Duodenal mucosa (tissue), 2 donors: ENCODE data around the gene MN1.

Experiments used
- H3K27ac ChIP-seq: one replicate; pipeline ENCODE4 v1.7.0; 2013; ENCODE audit warnings: low read depth, low read length
- H3K27me3 ChIP-seq, 2 donors: one replicate each; pipeline ENCODE4 v1.7.0; 2013; ENCODE audit warnings: low read length in 2 of 2, control low read depth in 1 of 2; ENCODE audit not compliant: insufficient read depth in 2 of 2, control insufficient read depth in 1 of 2
- H3K36me3 ChIP-seq, 2 donors: one replicate each; pipeline ENCODE4 v1.7.0; 2013; ENCODE audit warnings: low read length in 2 of 2, control low read depth in 1 of 2; ENCODE audit not compliant: insufficient read depth in 2 of 2, control insufficient read depth in 1 of 2
- H3K4me1 ChIP-seq, 2 donors: one replicate each; pipeline ENCODE4 v1.7.0; 2013; ENCODE audit warnings: low read length in 2 of 2, control low read depth in 1 of 2; ENCODE audit not compliant: insufficient read depth in 2 of 2, control insufficient read depth in 1 of 2
- H3K4me3 ChIP-seq, 2 donors: one replicate each; pipeline ENCODE4 v1.7.0; 2013; ENCODE audit warnings: low read length in 2 of 2, low read depth in 1 of 2
- H3K9ac ChIP-seq, 2 donors: one replicate each; pipeline ENCODE4 v1.7.0; 2013; ENCODE audit warnings: low read length in 2 of 2, low read depth in 1 of 2
- H3K9me3 ChIP-seq, 2 donors: one replicate each; pipeline ENCODE4 v1.7.0; 2013; ENCODE audit warnings: low read length in 2 of 2, control low read depth in 1 of 2; ENCODE audit not compliant: control insufficient read depth in 1 of 2

The MN1 gene

DNA sequence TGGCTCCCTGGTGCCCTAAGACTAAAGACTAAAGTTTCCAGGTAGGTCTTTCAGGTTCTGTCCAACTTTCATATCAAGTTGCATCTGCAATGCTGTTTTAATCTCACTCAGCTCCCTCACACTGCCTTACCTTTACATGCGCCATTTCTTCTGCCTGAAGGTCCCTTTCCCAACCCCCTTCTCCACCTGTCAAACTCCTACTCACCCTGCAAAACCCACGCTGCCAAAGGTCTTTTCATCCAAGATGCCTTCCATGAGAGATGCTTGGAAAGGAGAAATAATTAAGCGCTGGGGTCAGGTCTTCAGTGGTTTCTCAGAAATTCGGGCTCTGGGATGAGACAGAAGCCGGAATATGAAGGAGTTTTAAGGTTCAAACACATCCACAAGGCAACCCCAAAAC lies 95.1 kb downstream of the MN1 start:
- H3K9ac ChIP-seq: no peak overlapping the region
- no peak overlapping the region for H3K4me3 ChIP-seq
- H3K36me3 ChIP-seq: no peaks in the 10 kb centered on the region
- H3K4me1 ChIP-seq: no peaks in the 10 kb centered on the region
- H3K9me3 ChIP-seq: peaks cover 4 to 6% of the 10 kb centered on the region in 2 donors
- H3K27me3 ChIP-seq: no peaks in the 10 kb centered on the region
- no peak overlapping the region for H3K27ac ChIP-seq

DNA sequence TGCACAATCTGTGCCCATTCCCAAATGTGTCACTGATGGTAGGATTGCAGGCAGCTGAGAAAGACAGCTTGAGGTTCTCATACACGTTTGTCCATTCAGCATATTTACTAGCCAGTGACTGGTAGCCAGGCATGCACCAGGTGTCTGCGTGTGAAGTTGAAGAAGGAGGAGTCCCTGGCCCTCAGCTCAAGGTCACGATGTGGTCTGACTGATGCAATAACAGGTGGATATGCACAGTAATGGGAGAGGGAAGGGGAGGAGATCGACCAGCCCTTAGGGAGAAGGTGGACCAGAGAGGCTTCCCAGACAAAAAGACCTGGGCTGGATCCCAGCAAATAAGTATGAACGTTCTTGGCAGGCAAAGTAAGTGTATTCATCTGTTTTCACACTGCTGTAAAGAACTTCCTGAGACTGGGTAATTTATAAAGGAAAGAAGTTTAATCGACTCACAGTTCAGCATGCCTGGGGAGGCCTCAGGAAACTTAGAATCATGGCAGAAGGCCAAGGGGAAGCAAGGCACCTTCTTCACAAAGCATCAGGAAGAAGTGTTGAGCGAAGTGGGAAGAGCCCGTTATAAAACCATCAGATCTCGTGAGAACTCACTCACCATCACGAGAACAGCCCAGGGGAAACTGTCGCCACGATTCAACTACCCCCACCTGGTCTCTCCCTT lies 96.0 kb downstream of the MN1 start:
- no peaks in the 10 kb centered on the region for H3K36me3 ChIP-seq
- H3K27ac ChIP-seq: no peak overlapping the region
- H3K4me1 ChIP-seq: no peaks in the 10 kb centered on the region

DNA sequence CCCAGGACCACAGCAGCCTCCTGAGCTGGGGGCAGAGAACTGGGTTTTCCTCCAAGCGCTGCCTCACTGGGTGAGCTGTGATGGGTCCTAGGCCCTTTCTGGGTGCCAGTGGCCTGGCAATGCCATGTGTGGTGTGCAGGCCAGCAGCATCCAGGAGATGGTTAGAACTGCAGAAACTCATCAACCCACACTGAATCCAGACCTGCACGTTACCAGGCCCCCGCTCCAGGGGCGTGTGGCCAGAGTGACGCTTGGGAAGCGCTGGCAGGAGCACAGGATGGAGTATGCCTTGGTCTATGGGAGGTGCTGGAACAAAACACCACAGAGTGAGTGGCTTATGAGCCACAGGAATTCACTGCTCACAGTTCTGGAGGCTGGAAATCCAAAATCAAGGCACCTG lies 97.0 kb downstream of the MN1 start:
- Histone ChIP-seq H3K9me3 (peaks cover 4 to 6% of the 10 kb centered on the region in 2 donors), H3K4me3 (no peak overlapping the region), H3K27ac (no peak overlapping the region), H3K9ac (no peak overlapping the region), H3K27me3 (no peaks in the 10 kb centered on the region), H3K4me1 (no peaks in the 10 kb centered on the region), H3K36me3 (no peaks in the 10 kb centered on the region)

More for the DNA sequence above, 96.0 kb downstream of the MN1 start:
- no peak overlapping the region for H3K4me3 ChIP-seq
- no peaks in the 10 kb centered on the region for H3K27me3 ChIP-seq
- H3K9me3 ChIP-seq: peaks cover 4 to 6% of the 10 kb centered on the region in 2 donors
- no peak overlapping the region for H3K9ac ChIP-seq

DNA sequence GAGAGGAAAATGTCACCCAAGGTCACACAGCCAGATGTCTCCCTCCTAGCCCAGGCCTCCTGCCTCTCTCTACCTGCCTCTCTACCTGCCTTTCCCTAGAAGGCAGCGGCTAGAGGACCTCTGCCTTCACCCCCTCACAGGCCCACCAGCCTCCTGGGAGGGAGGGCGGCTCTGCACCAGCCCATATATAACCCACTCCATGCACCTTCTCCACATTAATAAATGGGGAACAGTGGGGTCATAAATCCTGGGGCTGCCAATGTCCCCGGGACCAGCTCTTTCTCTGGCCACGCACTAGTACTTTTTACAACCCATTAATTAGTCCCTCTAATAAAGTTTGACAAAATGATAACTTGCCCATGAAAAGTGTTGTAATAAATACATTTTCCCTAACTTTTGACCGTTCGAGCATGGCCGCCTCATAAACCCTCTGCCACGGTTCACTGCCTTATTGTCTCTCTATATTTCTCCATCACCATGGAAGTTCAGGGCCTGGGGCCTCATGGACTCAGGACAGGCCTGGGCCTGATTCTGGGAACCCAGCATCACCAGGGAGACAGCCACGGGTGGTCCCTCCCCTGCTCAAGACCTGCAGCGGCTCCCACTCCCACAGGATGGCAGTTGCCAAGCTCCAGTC lies 102.1 kb downstream of the MN1 start:
- H3K27ac ChIP-seq: no peak overlapping the region

DNA sequence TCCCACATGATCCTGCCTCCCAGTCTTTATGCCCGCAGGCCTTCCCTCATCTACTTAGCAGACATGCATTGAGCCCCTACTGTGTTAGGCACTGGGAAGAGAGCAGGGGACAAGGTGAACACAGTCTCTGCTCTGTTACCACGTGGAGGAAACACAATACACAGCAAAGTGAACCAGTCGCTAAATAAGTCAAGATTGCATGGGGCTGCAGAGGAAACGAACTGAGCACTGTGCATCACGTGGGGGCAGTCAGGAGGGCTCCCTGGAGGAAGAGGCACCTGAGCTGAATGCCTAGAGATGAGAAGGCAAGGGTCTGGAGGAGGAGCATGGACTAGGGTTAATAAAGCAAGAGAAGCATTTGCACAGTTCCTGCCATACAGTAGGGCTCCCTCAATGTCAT lies 102.7 kb downstream of the MN1 start:
- H3K27me3 ChIP-seq: no peaks in the 10 kb centered on the region
- no peak overlapping the region for H3K4me3 ChIP-seq
- H3K27ac ChIP-seq: no peak overlapping the region
- no peaks in the 10 kb centered on the region for H3K36me3 ChIP-seq
- H3K9me3 ChIP-seq: peaks cover 4 to 11% of the 10 kb centered on the region in 2 donors
- H3K4me1 ChIP-seq: no peaks in the 10 kb centered on the region
- H3K9ac ChIP-seq: no peak overlapping the region

More for the DNA sequence above, 102.1 kb downstream of the MN1 start:
- H3K9me3 ChIP-seq: peaks cover 4 to 11% of the 10 kb centered on the region in 2 donors
- no peak overlapping the region for H3K9ac ChIP-seq
- no peaks in the 10 kb centered on the region for H3K36me3 ChIP-seq
- no peaks in the 10 kb centered on the region for H3K27me3 ChIP-seq
- H3K4me1 ChIP-seq: no peaks in the 10 kb centered on the region
- H3K4me3 ChIP-seq: no peak overlapping the region
